Smooth muscle cell (in vitro differentiated cells): ENCODE data around the gene BANP. TPM values are rescaled to one million over a fixed set of nuclear protein-coding genes. Genes with fewer than 3 reads are reported as not detected.
"Not testable (repeated sequence)": the region's sequence is repeated elsewhere in the genome, so short reads cannot be mapped to it uniquely, and the experiment has no call there.

Source experiments
- DNase-seq: peaks from one replicate; lab custom pipeline; 2025; ENCODE audit not compliant: unreplicated experiment; lab: John Stamatoyannopoulos, UW
- H2AFZ ChIP-seq: fragments of 200-600 bp; sonication (generic); 2 replicates; pipeline ENCODE4 v1.6.0; 2016; ENCODE audit warnings: antibody characterized with exemption, low read depth, mild to moderate bottlenecking
- H3F3A ChIP-seq: fragments of 200-600 bp; sonication (generic); 2 replicates; pipeline ENCODE4 v1.6.0; 2017; ENCODE audit warnings: antibody characterized with exemption, low read depth
- H3K27ac ChIP-seq: fragments of 200-600 bp; sonication (generic); 2 replicates; pipeline ENCODE4 v1.5.1; 2016; ENCODE audit warnings: low read depth, mild to moderate bottlenecking
- H3K27me3 ChIP-seq: fragments of 200-600 bp; sonication (generic); 2 replicates; pipeline ENCODE4 v1.6.1; 2016; ENCODE audit warnings: low read depth, mild to moderate bottlenecking
- H3K36me3 ChIP-seq: fragments of 200-600 bp; sonication (generic); 2 replicates; pipeline ENCODE4 v1.5.1; 2016; ENCODE audit warnings: low read depth
- H3K4me1 ChIP-seq: fragments of 200-600 bp; sonication (generic); 2 replicates; pipeline ENCODE4 v1.5.1; 2016; ENCODE audit warnings: low read depth
- H3K4me2 ChIP-seq: fragments of 200-600 bp; sonication (generic); 2 replicates; pipeline ENCODE4 v1.6.0; 2016; ENCODE audit warnings: mild to moderate bottlenecking
- H3K4me3 ChIP-seq: fragments of 200-600 bp; sonication (generic); 2 replicates; pipeline ENCODE4 v1.5.1; 2016; ENCODE audit warnings: mild to moderate bottlenecking
- H3K79me2 ChIP-seq: fragments of 200-600 bp; sonication (generic); 2 replicates; pipeline ENCODE4 v1.6.0; 2016; ENCODE audit warnings: low read depth, mild to moderate bottlenecking
- H3K9ac ChIP-seq: fragments of 200-600 bp; sonication (generic); 2 replicates; pipeline ENCODE4 v1.6.0; 2016; ENCODE audit warnings: low read depth
- H3K9me3 ChIP-seq: fragments of 200-600 bp; sonication (generic); replicated peaks from 2 replicates; pipeline ENCODE4 v1.5.1; 2016; ENCODE audit warnings: low read depth
- H4K20me1 ChIP-seq: fragments of 200-600 bp; sonication (generic); 2 replicates; pipeline ENCODE4 v1.6.0; 2016; ENCODE audit warnings: low read depth
- WGBS: methylation state at CpG from one replicate; pipeline ENCODE4 v1.1.7; 2016; ENCODE audit warnings: low lambda C conversion rate; 5-methylcytosine and 5-hydroxymethylcytosine counted together
- polyA plus RNA-seq: library from polyadenylated mRNA; unstranded; fragments of >200 nt; fragmentation: Nextera tagmentation; extraction: Ambion mirVana; gene quantifications from 2 replicates; pipeline ENCODE4 v1.2.1, GENCODE V29; 2016
- total RNA-seq: library from RNA; depleted of rRNA; stranded (reverse); fragments of >200 nt; gene quantifications from 2 replicates; pipeline ENCODE4 v1.2.3, GENCODE V29; 2014
- TF ChIP-seq, protein P1 (sequence below): fragments of 200-600 bp; sonication (generic); IDR thresholded peaks from 2 replicates; pipeline ENCODE4 v1.5.1; 2017; ENCODE audit warnings: borderline replicate concordance, mild to moderate bottlenecking, antibody characterized with exemption; ENCODE audit not compliant: insufficient read depth, poor library complexity, severe bottlenecking

BANP gene
- total and polyA plus RNA-seq, 2 experiments from 2014 or later: 11.5 to 19.5 TPM

DNA sequence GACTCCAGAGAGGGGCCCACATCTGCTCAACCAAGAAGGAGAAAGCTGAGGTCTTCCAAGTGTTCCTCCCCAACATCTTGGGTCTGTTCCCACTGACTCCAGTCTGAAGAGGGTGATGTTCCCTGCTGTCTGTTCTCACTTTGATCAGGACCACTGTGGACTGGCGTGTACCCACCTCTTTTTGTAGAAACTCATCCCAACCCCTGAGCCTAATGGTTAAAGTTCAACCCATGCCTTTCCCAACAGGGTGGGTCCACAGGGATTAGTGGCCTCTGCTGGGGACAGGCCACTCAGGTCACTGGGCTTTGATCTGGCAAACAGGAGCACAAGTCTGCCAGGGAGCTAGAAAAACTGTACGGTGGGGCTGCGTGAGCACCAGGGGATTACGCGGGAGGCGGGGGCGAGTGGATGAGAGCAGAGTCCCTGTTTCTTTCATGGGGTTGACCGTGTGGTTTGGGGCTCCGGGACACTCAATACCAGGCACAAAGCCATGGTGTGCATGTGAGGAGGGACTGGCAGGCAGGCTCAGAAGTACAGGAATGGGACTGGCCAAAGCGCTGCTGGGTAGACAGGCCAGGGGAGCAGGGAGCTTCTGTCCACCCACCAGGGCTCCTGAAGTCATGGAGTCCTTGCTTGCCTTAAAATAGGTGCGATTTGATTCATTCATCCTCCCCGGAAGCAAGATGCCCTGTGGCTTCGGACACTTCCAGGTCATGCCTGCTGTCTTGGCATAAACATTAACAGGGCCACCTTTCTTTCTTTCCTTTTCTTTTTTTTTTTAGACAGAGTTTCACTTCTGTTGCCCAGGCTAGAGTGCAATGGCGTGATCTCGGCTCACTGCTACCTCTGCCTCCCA lies 14.6 kb upstream of the BANP start, which contains the start of gene CA5A:
Gene CA5A, minus strand, starts transcription at position 155 of the 856 bp plus-strand sequence. Its CDS starts 79 bp downstream, at position 76.
- no peak within 1 kb of the TSS for H3K9ac ChIP-seq

DNA sequence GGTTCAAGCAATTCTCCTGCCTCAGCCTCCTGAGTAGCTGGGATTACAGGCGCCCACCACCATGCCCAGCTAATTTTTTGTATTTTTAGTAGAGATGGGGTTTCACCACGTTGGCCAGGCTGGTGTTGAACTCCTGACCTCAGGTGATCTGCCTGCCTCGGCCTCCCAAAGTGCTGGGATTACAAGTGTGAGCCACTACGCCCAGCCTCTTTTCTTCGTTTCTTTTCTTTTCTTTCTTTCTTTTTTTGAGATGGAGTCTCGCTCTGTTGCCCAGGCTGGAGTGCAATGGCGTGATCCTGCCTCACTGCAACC lies 14.0 kb upstream of the BANP start:
- not testable (repeated sequence) for H3K27ac ChIP-seq, H2AFZ ChIP-seq, H4K20me1 ChIP-seq, H3F3A ChIP-seq, H3K36me3 ChIP-seq, H3K4me3 ChIP-seq, H3K9me3 ChIP-seq, H3K79me2 ChIP-seq, H3K4me1 ChIP-seq, H3K4me2 ChIP-seq, H3K27me3 ChIP-seq, DNase-seq, H3K9ac ChIP-seq
- 93% methylated on average over 7 of the region's 7 CpGs for WGBS

More for the DNA sequence above, 14.6 kb upstream of the BANP start, which contains the start of gene CA5A:
- H2AFZ ChIP-seq: no peak within 1 kb of the TSS
- no peaks in the 10 kb centered on the region for H4K20me1 ChIP-seq
- no peaks in the 10 kb centered on the region for H3K27me3 ChIP-seq
- no peaks in the 10 kb centered on the region for H3K4me1 ChIP-seq
- H3K27ac ChIP-seq: no peak within 1 kb of the TSS
- no peaks in the 10 kb centered on the region for H3K36me3 ChIP-seq
- H3F3A ChIP-seq: no peaks in the 10 kb centered on the region
- TF ChIP-seq, protein P1, sequence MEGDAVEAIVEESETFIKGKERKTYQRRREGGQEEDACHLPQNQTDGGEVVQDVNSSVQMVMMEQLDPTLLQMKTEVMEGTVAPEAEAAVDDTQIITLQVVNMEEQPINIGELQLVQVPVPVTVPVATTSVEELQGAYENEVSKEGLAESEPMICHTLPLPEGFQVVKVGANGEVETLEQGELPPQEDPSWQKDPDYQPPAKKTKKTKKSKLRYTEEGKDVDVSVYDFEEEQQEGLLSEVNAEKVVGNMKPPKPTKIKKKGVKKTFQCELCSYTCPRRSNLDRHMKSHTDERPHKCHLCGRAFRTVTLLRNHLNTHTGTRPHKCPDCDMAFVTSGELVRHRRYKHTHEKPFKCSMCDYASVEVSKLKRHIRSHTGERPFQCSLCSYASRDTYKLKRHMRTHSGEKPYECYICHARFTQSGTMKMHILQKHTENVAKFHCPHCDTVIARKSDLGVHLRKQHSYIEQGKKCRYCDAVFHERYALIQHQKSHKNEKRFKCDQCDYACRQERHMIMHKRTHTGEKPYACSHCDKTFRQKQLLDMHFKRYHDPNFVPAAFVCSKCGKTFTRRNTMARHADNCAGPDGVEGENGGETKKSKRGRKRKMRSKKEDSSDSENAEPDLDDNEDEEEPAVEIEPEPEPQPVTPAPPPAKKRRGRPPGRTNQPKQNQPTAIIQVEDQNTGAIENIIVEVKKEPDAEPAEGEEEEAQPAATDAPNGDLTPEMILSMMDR: no peak
- H3K79me2 ChIP-seq: no peaks in the 10 kb centered on the region
- H3K9me3 ChIP-seq: no peaks in the 10 kb centered on the region
- H3K4me3 ChIP-seq: no peak within 1 kb of the TSS
- 87% methylated on average over 15 of the region's 15 CpGs for WGBS
- H3K4me2 ChIP-seq: no peak within 1 kb of the TSS
- DNase-seq: no peak

DNA sequence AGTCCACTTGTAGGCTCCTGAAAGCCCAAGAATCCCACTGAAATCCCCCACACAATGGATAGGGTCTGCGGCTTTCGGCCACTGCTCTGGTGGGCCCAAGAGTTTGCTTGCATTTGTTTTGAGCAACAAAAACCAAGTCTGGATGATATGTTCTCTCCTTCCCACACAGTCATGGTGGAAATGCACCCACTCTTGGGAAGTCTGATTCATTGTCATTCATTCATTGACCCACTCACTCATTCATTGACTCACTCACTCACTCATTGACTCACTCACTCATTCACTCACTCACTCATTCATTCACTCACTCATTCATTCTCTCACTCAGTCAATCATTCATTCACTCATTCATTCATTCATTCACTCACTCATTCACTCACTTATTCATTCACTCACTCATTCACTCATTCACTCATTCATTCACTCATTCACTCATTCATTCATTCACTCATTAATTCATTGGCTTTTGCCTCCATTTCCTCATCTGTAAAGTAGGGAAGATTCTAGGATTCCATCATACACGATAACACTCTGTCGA lies 12.8 kb upstream of the BANP start:
- no peak overlapping the region for H3K9ac ChIP-seq
- no peak overlapping the region for H3K27ac ChIP-seq
- WGBS: 95% methylated on average over 4 of the region's 4 CpGs
- TF ChIP-seq, protein P1: no peak
- no peak overlapping the region for H3K4me2 ChIP-seq
- no peaks in the 10 kb centered on the region for H3F3A ChIP-seq
- no peak overlapping the region for H2AFZ ChIP-seq
- no peaks in the 10 kb centered on the region for H3K79me2 ChIP-seq
- no peaks in the 10 kb centered on the region for H3K9me3 ChIP-seq
- no peaks in the 10 kb centered on the region for H3K27me3 ChIP-seq
- no peaks in the 10 kb centered on the region for H4K20me1 ChIP-seq
- no peaks in the 10 kb centered on the region for H3K36me3 ChIP-seq
- no peak overlapping the region for H3K4me3 ChIP-seq
- H3K4me1 ChIP-seq: no peaks in the 10 kb centered on the region
- no peak for DNase-seq

DNA sequence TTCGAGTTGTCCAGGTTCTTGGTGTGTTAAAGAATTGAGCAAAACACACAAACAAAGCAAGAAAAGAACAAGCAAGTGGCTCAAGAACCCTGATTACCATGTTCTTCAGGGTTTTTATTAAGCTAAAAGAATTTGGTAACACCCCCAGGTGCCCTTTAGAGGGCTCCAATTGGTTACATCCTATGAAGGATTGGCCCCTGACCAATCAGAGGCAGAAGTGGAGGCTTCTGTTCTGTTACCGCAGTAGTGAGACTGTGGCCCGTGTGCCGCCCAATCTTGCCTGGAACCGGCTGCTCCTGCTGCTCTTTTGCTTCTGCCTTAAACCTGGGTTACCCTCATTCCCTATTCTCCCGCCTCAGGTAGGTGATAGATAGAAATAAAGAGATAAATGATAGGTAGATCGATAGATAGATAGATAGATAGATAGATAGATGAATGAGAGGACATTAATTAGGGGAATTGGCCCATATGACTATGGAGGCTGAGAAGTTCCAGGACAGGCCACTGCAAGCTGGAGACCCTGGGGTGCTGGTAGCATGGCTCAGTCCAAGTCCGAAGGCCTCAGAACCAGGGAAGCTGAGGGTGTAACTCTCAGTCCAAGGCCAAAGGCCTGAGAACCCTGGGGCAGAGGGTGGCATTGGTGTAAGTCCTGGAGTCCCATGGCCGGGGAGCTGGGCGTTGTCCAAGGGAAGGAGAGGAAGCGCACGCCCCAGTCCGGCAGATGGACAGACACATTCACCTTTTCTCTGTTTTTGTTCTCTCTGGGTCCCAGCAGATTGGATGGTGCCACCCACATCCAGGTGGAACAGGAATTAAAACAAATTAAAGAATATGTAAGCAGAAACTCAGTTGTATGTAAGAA lies 11.4 kb upstream of the BANP start:
- DNase-seq: no peak
- no peaks in the 10 kb centered on the region for H3K27me3 ChIP-seq
- no peaks in the 10 kb centered on the region for H3F3A ChIP-seq
- H4K20me1 ChIP-seq: no peaks in the 10 kb centered on the region
- H3K4me2 ChIP-seq: no peak overlapping the region
- no peak overlapping the region for H3K4me3 ChIP-seq
- WGBS: 94% methylated on average over 13 of the region's 13 CpGs
- H3K4me1 ChIP-seq: no peaks in the 10 kb centered on the region
- H3K27ac ChIP-seq: no peak overlapping the region
- TF ChIP-seq, protein P1: no peak
- no peaks in the 10 kb centered on the region for H3K36me3 ChIP-seq
- H3K9ac ChIP-seq: no peak overlapping the region
- H3K9me3 ChIP-seq: no peaks in the 10 kb centered on the region
- no peak overlapping the region for H2AFZ ChIP-seq
- no peaks in the 10 kb centered on the region for H3K79me2 ChIP-seq
